ENCODE measurements around the gene LYL1.
"Not testable (repeated sequence)": the region's sequence is repeated elsewhere in the genome, so short reads cannot be mapped to it uniquely, and the experiment has no call there.

Gene LYL1

DNA sequence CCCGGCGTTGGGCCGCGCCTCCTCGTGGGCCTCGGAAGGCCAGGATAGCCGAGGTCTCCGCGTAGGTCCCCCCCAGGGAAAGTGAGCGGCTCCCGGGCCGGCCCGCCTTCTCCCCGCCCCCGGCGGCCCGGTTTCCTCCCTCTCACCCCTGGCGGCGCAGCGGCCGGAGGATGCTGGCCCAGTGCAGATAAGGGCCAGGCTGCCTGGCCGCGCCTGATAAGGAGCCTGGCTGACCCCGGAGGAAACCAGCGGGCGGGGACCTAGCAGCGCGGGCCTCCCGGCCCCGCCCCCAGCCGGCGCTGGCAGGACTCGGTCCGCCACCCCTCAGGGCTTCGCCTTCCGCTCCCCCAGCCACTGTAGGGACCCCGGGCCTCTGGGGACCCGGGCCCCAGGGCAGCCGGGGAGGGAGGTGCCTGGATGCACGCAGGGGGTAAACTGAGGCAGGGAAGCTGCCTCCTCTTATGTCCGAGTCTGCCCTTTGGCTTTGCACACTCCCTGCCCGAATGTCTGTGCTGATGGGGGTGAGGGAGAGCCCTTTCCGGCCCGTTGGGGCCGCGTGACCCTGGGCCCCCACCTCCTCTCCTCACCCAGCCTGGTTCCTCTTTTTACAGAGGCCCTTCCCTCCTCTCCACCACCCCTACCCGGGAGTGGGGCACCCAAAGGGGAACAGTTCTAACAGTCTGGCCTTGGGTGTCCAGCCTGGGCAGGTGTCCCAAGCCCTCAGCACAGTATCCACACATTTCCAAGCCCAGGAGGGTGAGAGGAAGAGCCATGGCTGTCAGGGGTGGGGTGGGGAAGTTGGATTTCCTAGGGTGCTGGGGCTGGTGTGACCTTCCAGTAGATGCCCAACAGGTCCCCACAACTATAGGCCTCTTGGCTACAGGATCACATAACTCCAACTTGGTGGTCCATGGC is at the start of gene LYL1:
LYL1 (minus strand) TSS at position 193 of the 915 bp plus-strand sequence. CDS start 1,687 bp downstream, outside the sequence.
- DNase-seq (ENCODE audit: low spot score): peak; percentile 95

DNA sequence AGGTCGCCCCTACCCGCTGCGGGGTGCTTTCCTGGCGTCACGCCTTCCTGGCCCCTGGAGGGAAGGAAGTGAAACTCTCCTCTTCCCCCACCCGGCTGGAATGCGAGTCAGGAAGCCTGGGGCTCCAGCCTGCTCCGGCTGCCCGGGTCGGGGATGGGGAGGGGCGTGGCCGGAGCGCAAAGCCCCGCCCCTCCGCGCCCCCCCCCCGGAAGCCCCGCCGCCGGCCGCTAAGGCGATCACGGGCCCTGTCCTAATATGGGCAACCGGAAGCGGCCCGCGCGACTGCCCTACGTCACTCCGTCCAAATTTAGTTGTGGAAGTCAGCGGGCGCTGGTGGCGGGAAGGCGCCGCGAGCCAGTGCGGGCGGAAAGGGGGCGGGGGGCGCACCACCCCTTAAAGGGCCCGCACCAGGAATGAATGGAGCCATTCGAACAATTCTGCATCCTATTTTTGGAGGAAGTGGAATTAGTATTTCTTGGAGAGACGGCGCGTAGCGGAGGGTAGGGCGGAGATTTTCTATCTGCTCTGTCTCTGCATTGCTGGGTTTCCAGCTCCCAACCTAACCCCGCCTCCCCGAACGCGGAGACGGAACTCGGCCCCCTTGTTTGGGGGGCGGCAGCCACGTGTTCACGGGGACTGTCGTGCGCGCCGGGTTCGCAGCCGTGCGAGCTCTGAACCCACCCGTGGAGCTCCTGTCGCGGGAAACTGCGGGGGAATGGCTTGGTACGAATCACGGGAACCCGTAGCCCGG is 49.1 kb upstream of the LYL1 start:
- peak; percentile 96 for DNase-seq (ENCODE audit: low spot score)

DNA sequence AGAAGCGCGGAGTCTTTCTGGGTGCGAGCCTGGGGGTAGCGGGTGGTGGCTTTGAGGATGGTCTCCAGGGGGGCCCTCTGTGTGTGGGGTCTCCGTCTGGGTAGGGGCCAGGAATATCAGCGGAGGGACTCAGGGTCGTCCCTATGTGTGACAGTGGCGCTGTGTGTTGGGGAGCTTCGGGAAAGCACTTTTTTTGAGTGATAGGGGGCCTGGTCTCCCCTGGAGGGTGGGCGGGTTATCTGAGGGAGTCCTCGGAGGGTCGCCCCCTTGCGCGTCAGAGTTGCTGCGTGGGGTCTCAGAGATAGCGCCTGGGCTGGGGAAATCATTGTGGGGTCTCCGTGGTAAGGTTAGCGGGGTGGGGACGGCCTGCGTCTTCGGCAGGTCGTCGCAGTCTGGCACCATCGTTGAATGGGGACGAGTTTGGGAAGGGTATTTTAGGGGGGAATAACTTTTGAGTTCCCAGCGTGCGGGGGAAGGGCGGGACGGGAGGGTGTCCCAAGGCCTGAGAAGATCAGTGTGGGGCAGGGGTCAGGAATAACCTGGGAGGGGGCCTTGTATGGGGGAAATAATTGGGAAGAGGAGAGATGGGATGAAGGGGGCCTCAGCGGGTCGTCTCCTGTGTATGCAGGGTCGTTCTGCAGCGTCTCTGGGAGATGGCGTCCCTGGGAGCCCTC is 48.4 kb upstream of the LYL1 start:
- DNase-seq (ENCODE audit: low spot score): no peak

DNA sequence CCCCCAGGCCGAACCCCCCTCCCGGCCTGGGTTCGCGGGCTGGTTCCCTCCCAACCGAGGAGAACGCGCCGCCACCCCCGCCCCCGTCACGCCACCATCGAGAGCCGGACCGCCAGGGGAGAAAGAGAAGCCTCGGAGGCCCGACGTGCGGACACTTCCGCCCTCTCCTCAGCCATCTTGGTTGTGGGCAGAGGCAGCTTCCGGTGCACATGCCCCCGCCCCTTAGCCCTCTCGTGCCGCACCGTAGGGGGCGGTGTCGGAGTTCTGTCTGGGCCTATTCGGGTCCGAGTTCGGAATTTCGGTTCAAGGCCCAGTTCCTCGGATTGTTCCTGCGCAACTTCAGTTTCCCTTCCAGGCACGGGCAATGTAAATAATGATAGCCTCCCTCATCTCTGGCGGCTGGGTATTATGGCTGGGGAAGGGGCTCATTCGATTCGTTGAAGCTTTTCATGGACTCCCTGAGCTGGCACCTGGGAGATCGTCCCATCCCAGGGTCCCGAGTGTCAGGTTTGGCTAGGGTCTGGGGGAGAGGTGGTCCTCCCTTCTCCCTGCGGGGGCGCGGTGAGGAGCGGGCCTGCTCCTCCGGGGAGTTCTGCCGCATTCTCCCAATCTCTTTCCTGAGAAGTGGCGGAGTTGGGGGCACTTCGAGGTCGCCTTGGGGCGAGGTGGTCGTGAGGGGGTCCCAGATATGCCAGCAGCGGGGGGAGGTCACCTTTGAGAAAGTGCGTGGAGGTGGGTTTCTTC is 47.7 kb upstream of the LYL1 start, which contains the start of the genes IER2 and STX10:
IER2 (plus strand) TSS at position 225 of the 744 bp plus-strand sequence. CDS start 2,776 bp downstream, outside the sequence.
STX10 (minus strand) TSS at position 189 of the 744 bp plus-strand sequence. CDS start 202 bp downstream, outside the sequence.
- DNase-seq (ENCODE audit: low spot score): peak; percentile 84

DNA sequence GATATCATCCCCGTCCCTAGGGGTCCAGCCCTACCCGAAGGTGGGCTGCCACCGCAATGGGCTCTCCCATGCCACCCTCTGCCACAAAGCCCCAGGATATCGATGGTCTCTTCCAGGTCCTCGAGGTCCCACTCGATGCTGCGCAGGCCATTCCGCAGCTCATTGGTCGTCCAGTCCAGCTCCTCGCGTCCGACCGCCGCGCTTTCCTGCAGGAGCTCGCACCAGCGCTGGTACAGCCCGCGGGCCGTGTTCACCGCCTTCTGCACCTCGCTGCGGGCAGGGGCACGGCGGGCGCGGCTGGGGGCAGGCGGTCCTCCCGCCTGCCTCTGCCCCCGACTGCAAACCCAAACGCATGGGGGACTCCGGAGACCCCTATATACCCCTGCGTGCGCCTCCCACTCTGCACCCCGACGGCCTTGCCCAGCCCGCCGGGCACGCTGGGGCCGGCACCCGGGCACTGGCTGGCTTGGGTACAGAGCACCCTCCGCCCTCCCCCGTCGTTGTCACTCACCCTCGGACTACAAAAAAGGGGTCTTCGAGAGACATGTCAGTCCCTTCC is 47.0 kb upstream of the LYL1 start:
- DNase-seq (ENCODE audit: low spot score): no peak

DNA sequence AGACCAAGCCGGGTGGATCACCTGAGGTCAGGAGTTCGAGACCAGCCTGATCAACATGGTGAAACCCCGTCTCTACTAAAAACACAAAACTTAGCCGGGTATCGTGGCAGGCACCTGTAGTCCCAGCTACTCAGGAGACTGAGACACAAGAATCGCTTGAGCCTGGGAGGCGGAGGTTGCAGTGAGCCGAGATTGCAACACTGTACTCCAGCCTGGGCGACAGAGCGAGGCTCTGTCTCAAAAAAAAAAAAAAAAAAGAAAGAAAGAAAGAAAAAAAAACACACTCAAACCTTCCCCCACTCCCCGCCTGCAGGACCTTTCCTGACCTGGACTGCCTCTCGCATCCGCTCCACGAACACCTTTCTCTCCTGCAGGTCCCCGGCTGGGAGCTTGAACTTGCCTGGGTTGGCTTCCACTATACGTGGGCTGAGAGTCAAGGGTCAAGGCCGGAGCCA is 46.5 kb upstream of the LYL1 start:
- DNase-seq (ENCODE audit: low spot score): not testable (repeated sequence)

DNA sequence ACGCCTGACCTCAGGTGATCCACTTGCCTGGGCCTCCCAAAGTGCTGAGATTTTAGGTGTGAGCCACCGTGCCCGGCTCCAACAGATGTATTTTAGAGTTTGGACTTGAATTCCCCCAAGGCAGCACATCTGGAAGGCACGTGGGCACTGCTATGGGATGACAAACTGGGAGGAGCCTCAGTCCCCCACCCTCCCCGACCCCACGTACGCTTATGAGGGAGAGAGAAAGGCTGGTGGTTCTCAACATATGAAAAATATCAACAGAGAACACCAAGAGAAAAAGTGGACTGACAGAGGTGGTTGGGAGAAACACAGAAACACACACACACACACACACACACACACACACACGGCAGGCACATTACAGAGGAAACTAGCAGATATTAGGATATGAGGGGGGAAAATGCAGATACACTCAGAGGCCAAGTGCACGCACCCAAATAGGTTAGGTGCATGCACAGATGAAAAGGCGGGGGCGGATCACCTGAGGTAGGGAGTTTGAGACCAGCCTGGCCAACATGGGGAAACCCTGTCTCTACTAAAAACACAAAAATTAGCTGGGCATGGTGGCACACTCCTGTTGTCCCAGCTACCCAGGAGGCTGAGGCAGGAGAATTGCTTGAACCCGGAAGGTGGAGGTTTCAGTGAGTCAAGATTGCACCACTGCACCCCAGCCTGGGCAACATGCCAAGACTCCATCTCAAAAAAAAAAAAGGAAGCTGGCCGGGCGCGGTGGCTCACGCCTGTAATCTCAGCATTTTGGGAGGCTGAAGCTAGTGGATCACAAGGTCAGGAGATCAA is 44.3 kb upstream of the LYL1 start:
- DNase-seq (ENCODE audit: low spot score): no peak

DNA sequence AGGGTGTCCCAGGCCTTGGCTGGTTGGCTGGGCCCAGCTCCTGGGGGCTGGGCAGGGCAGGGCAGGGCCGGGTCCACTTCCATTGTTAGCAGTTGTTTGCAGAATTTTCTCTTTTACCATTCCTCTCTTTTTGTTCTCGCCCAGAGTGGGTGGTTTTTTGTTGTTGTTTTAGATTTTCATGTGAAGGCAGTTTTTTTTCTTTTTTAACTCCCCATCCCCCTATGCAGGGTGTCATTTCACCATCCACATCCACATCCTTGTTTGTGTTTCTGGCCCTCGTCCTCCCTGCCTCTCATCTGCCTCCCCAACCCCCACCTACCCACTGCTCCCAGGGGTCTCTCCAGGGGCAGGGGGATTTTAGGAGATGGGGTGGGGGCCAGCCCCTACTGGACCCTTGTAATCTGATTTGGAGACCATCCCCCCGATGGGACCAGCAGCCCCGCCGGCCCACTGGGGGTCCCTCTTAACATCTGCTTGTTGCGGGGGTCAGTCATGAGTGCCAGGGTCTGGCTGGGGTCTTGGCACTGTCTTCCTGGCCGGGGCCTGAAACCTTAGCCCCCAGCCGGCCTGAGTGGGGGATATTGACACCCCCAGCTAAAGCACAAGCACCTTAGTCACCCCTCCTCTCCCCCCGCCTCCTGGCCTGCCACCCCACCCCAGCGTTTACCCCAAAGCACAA is 37.1 kb upstream of the LYL1 start:
- DNase-seq (ENCODE audit: low spot score): no peak

DNA sequence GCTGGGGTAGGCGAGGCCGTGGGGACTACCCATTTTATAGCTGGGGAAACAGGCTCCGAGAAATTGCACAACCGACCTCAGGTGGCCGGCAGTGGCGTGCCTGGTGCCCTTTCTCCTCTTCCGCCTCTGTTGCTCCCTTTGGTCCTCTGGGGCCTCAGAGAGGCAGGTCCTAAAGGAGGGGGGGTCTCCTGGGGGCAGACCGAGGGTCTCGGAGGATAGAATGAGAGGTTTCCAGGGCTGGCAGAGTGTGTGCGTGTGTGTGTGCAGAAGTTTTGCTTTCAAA is 36.2 kb upstream of the LYL1 start:
- no peak for DNase-seq (ENCODE audit: low spot score)

DNA sequence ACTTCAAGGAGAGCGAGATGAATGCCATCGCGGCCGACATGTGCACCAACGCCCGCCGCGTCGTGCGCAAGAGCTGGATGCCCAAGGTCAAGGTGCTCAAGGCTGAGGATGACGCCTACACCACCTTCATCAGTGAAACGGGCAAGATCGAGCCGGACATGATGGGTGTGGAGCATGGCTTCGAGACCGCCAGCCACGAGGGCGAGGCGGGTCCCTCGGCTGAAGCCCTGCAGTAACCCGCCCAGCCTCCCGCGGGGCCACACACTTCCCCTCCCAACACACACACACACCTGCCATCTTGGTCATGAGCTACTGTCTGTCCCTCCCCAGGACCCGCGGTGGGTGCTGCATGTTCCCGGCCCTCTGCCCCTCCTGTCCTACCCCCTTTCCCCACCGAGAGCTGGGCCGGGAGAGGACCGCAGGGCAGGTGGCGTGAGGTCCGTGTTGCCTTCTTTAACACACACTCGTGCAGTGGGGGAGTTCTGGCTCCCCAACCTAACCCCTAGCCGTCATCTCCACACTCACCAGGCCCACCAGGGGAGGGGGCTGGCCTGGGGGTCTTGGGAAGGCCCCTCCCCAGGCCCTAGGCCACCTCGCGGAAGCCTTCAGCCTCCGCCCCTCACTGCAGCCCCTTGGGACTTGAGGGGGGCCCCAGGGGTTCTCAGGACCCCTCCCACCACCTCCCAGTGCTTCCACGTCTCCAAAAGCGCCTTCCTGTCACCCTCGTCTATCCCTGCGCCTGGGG is 35.7 kb upstream of the LYL1 start:
- DNase-seq (ENCODE audit: low spot score): no peak

DNA sequence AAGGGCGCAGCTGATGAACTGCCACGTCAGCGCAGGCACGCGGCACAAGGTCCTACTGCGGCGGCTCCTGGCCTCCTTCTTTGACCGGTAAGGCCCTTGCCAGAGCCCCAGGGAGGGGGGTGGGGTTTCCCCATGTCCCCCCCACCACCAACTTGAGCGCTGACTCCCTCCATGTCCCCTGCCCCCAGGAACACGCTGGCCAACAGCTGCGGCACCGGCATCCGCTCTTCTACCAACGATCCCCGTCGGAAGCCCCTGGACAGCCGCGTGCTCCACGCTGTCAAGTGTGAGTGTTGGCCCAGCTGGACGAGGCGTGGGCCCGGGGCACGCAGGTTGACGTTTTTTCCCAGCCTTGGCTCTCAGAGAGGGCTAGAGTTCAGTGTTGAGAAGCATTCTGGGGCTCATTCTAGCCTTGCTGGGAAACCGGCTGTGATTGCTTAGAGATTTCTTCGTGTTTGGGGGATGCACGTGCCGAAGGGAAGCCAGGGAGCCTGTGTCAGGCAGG is 34.7 kb upstream of the LYL1 start:
- no peak for DNase-seq (ENCODE audit: low spot score)

DNA sequence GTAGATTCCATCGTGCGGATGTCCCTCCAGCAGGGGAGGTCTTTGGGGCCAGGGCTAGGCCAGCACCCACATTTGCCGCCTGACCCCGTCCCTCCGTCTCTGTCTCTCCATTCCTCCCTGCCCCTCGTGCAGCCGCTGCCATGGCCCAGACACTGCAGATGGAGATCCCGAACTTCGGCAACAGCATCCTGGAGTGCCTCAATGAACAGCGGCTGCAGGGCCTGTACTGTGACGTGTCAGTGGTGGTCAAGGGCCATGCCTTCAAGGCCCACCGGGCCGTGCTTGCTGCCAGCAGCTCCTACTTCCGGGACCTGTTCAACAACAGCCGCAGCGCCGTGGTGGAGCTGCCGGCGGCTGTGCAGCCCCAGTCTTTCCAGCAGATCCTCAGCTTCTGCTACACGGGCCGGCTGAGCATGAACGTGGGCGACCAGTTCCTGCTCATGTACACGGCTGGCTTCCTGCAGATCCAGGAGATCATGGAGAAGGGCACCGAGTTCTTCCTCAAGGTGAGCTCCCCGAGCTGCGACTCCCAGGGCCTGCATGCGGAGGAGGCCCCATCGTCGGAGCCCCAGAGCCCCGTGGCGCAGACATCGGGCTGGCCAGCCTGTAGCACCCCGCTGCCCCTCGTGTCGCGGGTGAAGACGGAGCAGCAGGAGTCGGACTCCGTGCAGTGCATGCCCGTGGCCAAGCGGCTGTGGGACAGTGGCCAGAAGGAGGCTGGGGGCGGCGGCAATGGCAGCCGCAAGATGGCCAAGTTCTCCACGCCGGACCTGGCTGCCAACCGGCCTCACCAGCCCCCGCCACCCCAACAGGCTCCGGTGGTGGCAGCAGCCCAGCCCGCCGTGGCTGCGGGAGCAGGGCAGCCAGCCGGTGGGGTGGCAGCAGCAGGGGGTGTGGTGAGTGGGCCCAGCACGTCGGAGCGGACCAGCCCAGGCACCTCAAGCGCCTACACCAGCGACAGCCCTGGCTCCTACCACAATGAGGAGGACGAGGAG is 32.7 kb upstream of the LYL1 start:
- DNase-seq (ENCODE audit: low spot score): no peak

DNA sequence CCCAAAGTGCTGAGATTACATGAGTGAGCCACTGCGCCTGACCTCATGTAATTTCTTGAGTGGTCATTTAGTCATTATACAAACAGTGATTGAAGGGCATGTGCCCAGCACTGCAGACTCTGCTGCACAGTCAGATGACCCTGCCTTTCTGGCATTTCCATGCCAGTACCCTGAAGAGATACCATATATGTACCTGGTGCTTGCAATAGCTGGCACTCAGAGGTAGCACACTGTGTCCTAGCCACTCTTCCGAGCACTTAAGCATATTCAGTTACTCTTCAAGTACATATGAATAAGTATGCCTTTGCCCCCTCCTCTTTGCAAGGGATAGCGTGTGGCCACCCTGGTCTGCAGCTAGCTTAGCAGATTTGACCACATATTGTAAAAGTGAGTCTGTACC is 32.0 kb upstream of the LYL1 start:
- DNase-seq (ENCODE audit: low spot score): no peak

DNA sequence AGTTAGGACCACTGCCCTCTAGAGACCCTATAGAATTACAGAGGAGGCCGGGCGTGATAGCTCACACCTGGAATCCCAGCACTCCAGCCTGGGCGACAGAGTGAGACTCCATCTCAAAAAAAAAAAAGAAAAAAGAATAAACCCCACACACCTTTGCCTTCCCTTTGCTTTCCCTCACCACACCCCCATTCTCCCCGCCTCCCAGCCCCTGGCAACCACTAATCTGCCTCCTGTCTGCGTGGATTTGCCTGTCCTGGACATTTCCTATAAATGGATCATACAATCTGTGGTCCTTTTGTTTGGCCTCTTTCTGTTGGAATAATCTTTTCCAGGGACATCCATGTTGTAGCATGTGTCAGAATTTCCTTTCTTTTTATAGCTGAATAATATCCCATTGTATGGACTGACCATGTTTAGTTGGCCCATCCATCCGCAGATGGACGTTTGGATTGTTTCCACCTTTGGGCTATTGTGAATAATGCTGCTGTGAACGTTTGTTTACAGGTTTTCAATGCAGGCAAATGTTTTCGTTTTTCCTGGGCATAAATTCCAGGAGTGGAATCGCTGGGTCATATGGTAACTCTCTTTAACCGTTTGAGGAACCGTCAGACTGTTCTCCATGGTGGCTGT is 30.7 kb upstream of the LYL1 start:
- DNase-seq (ENCODE audit: low spot score): no peak

DNA sequence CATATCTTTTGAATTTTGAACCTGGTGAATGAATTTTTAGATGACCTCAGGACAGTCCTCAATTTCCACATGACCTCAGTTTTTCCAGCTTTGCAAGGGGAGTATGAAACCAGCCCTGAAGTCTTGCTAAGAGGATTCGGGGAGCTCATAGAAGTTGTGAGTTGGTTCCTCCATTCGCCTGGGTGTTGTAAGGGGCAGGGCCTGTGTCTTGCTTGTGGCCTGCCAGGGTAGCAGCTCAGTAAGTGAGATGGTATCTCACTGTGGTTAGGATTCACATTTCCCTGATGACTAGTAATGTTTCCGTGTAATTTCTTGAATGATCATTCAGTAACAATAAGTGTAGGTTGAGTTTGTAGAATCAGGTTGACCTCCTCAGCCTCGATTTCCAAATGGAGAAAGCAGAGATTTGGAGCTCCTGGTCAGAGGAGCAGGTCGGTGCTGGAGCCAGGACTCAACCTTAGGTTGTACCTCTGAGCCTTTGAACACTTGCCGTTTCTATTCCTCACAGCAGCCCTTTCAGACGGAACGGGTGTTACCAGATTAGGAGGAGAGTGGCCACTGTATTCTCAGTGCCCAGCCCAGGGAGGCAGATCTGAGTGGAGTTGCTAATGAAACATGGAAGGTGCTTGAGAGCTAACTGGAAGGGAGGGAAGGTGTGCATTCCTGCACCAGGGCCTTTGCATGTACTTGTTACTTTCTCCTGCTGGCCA is 30.0 kb upstream of the LYL1 start:
- DNase-seq (ENCODE audit: low spot score): no peak

DNA sequence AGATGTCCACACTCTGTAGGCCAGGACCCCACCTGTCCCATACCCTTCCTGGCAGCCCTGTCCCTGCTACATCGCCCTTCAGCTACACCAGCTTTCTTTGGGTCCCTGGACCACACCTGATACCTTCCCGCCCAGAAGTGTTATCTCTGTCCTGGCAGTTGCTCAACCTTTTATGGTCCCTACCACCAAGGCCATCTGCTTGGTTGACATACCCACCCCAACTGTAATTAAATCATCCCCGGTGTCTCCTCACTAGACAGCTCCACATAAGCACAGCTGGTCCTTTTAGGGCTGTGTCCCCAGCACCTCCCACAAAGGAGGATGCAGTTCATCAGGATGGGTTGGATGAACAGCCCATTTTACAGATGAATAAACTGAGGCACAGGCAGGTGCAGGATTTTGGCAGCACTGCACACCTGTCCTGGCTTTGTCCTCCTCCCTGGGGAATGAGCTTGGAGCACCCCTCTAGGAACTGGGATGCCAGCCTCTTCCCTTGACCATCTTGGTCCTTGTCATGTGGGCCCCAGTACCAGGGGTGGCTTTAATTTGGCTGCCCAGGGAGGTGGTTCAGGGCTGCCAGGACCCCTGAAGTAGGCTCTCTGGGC is 28.3 kb upstream of the LYL1 start:
- DNase-seq (ENCODE audit: low spot score): no peak
